C4-2B (cell line): ENCODE measurements around the gene TNPO1.
"Not testable (repeated sequence)": the region's sequence is repeated elsewhere in the genome, so short reads cannot be mapped to it uniquely, and the experiment has no call there.

Experiments
- H3K27ac ChIP-seq: fragments of 450-650 bp; 2 replicates; pipeline ENCODE4 v1.5.1; 2017
- ZFX ChIP-seq: fragments of 450-650 bp; IDR thresholded peaks from 2 replicates; pipeline ENCODE4 v1.6.1; 2017
- TF ChIP-seq, protein P1 (sequence below): fragments of 450-650 bp; conservative IDR thresholded peaks from 2 replicates; pipeline ENCODE4 v1.5.1; 2017; ENCODE audit warnings: mild to moderate bottlenecking

TNPO1 gene

DNA sequence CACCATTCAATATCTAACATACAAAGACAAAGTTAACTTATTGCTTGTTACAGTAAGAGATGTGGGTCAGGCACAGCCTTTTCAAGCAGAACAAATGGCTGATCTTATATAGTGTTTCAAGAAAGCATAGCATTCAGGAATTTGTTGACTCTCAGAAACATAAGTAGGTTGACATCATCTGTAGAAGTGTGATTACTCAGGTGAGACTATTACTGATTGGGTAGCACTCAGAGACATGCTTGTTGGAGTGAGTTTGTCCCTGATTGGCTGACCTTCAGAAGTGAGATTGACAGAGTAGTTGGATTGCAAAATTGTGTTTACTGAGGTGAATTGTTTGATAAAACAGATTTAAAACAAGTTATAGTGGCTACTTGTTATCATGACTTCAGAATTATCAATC lies 30.7 kb upstream of the TNPO1 start:
- TF ChIP-seq ZFX: no peak
- TF ChIP-seq, protein P1, sequence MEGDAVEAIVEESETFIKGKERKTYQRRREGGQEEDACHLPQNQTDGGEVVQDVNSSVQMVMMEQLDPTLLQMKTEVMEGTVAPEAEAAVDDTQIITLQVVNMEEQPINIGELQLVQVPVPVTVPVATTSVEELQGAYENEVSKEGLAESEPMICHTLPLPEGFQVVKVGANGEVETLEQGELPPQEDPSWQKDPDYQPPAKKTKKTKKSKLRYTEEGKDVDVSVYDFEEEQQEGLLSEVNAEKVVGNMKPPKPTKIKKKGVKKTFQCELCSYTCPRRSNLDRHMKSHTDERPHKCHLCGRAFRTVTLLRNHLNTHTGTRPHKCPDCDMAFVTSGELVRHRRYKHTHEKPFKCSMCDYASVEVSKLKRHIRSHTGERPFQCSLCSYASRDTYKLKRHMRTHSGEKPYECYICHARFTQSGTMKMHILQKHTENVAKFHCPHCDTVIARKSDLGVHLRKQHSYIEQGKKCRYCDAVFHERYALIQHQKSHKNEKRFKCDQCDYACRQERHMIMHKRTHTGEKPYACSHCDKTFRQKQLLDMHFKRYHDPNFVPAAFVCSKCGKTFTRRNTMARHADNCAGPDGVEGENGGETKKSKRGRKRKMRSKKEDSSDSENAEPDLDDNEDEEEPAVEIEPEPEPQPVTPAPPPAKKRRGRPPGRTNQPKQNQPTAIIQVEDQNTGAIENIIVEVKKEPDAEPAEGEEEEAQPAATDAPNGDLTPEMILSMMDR: no peak
- no peak overlapping the region for H3K27ac ChIP-seq

DNA sequence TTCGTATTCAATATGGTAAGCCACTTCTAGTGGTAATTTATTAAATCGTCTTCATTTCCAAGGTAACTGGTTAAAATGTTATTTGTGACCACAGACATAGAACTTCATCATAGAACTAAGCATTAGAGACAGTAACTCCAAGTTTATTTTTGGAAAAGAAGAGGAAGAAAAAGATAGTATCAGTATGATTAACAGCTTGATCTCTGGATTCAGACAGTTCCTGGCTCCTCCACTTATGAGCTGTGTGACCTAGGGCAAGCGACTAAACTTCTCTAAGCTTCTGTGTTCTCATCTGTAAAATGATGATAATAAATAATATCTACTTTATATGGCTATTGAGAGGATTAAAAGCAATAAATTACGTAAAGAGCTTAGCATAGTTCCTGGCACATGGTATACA lies 29.8 kb upstream of the TNPO1 start:
- no peak overlapping the region for H3K27ac ChIP-seq
- TF ChIP-seq ZFX: no peak
- TF ChIP-seq, protein P1: no peak

DNA sequence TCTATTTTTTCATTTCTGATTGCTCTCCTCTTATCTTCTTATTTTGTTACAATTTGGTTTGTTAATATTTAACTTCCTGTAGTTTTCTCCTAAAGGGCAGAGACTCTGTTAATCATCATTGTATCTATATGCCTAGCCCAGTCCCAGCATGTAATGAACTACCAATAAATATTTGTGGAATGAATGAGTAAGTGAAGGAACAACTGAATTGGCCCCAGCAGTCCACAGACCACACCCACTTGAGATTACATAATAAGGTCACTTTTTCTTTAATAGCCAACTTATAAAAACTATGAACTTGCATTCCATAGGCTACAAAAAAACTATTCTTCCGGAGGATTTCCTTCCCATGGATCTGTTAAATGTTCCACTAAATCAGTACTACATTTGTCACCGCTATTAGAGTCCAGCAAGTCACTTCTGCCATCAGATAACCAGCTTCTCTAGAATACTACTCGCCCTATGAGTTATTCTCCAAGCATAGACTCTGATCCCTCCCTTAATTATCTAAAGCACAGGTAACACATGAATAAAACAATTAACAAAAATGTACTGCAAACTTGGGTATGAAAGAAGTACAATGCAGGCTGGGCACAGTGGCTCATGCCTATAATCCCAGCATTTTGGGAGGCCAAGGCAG lies 27.5 kb upstream of the TNPO1 start:
- TF ChIP-seq, protein P1: no peak
- TF ChIP-seq ZFX: no peak
- no peak overlapping the region for H3K27ac ChIP-seq

DNA sequence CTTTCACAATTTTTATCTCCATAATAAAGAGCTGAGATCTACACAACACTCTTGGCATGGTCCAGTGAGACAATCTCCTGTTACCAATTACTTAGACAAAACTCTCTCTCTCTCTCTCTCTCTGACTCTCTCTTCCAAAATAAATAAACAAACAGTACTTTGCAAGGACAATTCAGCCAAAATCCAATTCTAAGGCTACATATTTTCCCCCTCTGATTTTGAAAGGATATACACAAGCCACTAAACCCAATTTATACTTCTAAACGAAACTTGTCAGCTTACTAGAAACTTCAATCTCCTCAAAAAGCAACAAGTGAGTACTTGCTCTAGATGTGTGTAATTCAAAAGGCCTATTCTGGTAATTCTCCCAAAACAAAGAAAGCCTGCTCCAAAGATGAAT lies 26.3 kb upstream of the TNPO1 start:
- no peak overlapping the region for H3K27ac ChIP-seq
- TF ChIP-seq, protein P1: no peak
- no peak for TF ChIP-seq ZFX

DNA sequence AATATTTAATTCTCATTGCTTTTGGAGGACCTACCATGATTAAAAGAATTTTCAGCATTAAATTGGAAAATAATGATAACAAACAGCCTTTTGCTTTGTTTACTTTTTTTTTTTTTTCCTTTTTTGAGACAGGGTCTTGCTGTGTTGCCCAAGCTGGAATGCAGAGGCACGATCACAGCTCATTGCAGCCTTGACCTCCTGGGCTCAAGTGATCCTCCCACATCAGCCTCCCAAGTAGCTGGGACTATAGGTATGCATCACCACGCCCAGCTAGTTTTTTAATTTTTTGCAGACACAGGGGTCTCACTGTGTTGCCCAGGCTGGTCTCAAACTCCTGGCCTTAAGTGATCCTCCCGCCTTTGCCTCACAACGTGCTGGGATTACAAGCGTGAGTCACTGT lies 23.8 kb upstream of the TNPO1 start:
- H3K27ac ChIP-seq: not testable (repeated sequence)

DNA sequence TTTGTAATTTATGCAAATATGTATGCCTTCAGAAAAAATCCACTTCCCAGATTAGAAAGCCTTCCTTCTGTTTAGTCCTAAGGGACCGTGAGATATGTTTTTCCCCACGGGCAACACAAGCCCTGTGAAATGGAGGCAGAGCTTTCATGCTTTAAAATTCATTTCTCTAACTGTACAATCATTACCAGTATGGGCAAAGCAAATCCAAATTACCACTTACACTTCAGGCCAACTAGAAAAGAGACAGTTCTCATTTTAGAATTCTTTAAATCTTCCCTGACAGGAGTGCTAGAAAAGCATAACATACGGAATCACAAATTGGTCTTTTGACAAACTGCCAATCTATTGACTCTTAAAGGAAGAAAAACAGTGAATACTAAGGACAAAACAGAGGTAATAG lies 20.5 kb upstream of the TNPO1 start:
- TF ChIP-seq, protein P1: no peak
- no peak for TF ChIP-seq ZFX
- H3K27ac ChIP-seq: no peak overlapping the region

DNA sequence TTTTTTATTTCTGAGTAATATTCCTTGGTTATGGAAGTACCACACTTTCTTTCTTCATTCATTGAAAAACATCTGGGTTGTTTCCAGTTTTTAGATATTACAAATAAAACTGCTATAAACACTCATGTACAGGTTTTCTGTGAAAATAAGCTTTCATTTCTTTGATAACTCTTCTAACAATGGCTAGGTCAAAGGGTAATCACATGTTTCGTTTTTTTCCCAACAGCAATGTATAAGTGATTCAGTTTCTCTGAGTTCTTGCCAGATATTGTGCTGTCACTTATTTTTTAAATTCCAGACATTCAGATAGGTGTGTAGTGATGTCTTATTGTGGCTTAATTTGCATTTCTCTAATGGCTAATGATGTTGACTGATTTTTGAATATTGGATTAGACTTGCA lies 16.7 kb upstream of the TNPO1 start:
- no peak for TF ChIP-seq ZFX
- TF ChIP-seq, protein P1: no peak
- H3K27ac ChIP-seq: no peak overlapping the region

DNA sequence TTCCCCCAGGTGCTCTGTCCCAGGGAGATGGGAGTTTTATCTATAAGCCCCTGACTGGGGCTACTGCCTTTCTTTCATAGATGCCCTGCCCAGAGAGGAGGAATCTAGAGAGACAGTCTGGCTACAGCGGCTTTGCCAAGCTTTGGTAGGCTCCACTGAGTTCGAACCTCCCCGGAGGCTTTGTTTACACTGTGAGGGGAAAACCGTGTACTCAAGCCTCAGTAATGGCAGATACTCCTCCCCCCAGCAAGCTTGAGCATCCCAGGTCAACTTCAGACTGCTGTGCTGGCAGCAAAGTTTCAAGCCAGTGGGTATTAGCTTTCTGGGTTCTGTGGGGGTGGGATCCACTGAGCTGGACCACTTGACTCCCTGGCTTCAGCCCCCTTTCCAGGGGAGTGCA lies 7.8 kb upstream of the TNPO1 start:
- not testable (repeated sequence) for H3K27ac ChIP-seq
